ENCODE data around the gene CHMP1A. TPM values are rescaled to one million over a fixed set of nuclear protein-coding genes. Genes with fewer than 3 reads are reported as not detected.

Gene CHMP1A
- total and polyA plus RNA-seq, 2 donors: 40.8 to 70.8 TPM

DNA sequence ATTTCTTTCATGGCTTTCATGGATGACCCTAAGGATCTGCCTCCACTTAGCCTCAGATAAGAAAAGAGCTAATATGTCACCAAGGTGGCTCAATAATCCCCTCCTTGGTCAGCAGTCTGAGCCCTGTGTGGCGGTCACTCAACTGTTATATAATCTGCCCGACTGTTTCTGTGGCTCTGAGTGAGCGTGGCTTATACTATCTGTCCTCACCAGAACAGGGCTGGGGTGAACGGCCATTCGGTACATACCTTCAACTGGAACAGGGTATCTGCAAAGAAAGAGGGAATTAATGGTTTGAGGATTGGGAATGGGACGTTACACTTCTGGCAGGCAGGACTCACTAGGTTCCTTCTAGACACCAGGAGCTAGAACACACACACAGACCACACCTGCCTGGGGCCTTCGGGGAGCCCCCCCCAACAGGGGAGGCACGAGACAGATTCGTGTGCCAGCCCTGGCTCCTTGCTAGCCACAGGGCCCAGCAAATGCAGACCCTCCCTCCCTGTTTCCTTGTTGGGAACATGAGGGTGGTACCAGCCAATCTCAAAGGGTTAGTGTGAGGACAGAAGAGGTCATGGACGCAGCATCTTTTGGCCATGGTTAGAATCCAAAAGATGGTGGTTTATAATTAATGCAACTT, 3.7 kb downstream of the CHMP1A start:
- peaks cover 24 to 38% of the 10 kb centered on the region in 2 donors for H3K36me3 ChIP-seq (ENCODE audit: control insufficient read depth in 2 of 2, insufficient read depth in 2 of 2, low read length in 1 of 2)
- H3K4me1 ChIP-seq (ENCODE audit: control insufficient read depth in 2 of 2, insufficient read depth in 2 of 2, low read length in 2 of 2): peaks cover 15 to 17% of the 10 kb centered on the region in 2 donors

DNA sequence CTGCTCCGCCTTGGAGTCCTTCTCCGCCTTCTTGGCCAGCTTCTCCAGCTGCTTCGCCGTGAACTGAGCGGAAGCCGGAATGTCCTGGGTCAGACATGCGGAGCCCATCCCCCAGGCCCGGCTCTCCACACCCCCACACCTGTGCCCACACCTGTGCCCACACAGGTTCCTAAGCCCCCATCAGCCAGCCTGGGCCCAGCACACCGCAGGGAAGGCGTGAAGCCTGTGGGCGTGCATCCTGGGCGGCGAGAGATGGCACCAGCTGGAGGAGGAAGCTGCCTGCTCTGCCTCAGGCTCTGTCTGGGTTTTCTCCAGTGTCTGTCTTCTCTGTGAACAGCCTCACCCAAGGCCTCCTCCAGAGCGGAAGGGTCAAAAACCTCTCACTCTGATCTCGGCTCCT, 5.9 kb downstream of the CHMP1A start:
- H3K36me3 ChIP-seq (ENCODE audit: control insufficient read depth in 2 of 2, insufficient read depth in 2 of 2, low read length in 1 of 2): peaks cover 38 to 52% of the 10 kb centered on the region in 2 donors
- H3K27me3 ChIP-seq (ENCODE audit: control insufficient read depth in 2 of 2, insufficient read depth in 1 of 2, low read length in 1 of 2): no peaks in the 10 kb centered on the region
- no peak overlapping the region for H3K27ac ChIP-seq (ENCODE audit: low read depth in 1 of 2, low read length in 1 of 2)
- H3K4me1 ChIP-seq (ENCODE audit: control insufficient read depth in 2 of 2, insufficient read depth in 2 of 2, low read length in 2 of 2): peaks cover 4 to 5% of the 10 kb centered on the region in 2 donors
- WGBS: 98% methylated on average over 15 of the region's 15 CpGs
- DNase-seq (ENCODE audit: low read depth in 6 of 9, low spot score in 9 of 9): no peak
- peaks cover 0 to 6% of the 10 kb centered on the region in 2 donors for H3K9me3 ChIP-seq (ENCODE audit: control insufficient read depth in 2 of 2, insufficient read depth in 1 of 2, low read length in 1 of 2)
- no peak overlapping the region for H3K4me3 ChIP-seq (ENCODE audit: low read length in 2 of 2)

More for the DNA sequence above, 3.7 kb downstream of the CHMP1A start:
- no peak for DNase-seq (ENCODE audit: low read depth in 6 of 9, low spot score in 9 of 9)
- Histone ChIP-seq H3K27me3 (ENCODE audit: control insufficient read depth in 2 of 2, insufficient read depth in 1 of 2, low read length in 1 of 2) (no peaks in the 10 kb centered on the region), H3K9me3 (ENCODE audit: control insufficient read depth in 2 of 2, insufficient read depth in 1 of 2, low read length in 1 of 2) (no peaks in the 10 kb centered on the region), H3K4me3 (ENCODE audit: low read length in 2 of 2) (no peak overlapping the region), H3K27ac (ENCODE audit: low read depth in 1 of 2, low read length in 1 of 2) (no peak overlapping the region)
- WGBS: 97% methylated on average over 10 of the region's 10 CpGs

DNA sequence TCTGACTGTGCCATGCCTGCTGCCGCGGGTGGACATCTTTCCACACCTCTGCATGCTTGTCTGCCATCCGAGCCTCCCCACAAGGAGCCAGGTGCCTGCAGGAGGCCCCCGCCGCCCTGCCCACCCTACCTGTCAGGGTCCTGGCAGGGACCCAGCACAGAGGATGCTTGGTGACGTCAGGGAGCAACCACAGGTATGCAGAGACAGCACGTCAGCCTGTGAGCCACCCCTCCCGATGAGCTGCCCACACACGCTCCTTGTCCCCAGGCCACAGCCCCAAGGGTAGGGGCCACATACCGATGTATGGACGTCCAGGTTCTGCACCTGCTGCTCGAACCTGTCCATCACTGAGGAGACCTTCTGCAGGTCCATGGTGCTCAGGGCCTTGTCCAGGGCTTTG, 10.6 kb downstream of the CHMP1A start:
- no peak overlapping the region for H3K4me3 ChIP-seq (ENCODE audit: low read length in 2 of 2)
- H3K4me1 ChIP-seq (ENCODE audit: control insufficient read depth in 2 of 2, insufficient read depth in 2 of 2, low read length in 2 of 2): no peaks in the 10 kb centered on the region
- H3K27ac ChIP-seq (ENCODE audit: low read depth in 1 of 2, low read length in 1 of 2): no peak overlapping the region
- 95% methylated on average over 12 of the region's 12 CpGs for WGBS
- H3K27me3 ChIP-seq (ENCODE audit: control insufficient read depth in 2 of 2, insufficient read depth in 1 of 2, low read length in 1 of 2): no peaks in the 10 kb centered on the region
- H3K36me3 ChIP-seq (ENCODE audit: control insufficient read depth in 2 of 2, insufficient read depth in 2 of 2, low read length in 1 of 2): peaks cover 56 to 63% of the 10 kb centered on the region in 2 donors
- DNase-seq (ENCODE audit: low read depth in 6 of 9, low spot score in 9 of 9): no peak
- H3K9me3 ChIP-seq (ENCODE audit: control insufficient read depth in 2 of 2, insufficient read depth in 1 of 2, low read length in 1 of 2): peaks cover 0 to 6% of the 10 kb centered on the region in 2 donors

GRCh38 chr16:89646270-89646669, 11.2 kb downstream of the CHMP1A start:
- H3K4me1 ChIP-seq (ENCODE audit: control insufficient read depth in 2 of 2, insufficient read depth in 2 of 2, low read length in 2 of 2): peaks cover 0 to under 1% of the 10 kb centered on the region in 2 donors
- no peaks in the 10 kb centered on the region for H3K27me3 ChIP-seq (ENCODE audit: control insufficient read depth in 2 of 2, insufficient read depth in 1 of 2, low read length in 1 of 2)
- DNase-seq (ENCODE audit: low read depth in 6 of 9, low spot score in 9 of 9): no peak
- H3K4me3 ChIP-seq (ENCODE audit: low read length in 2 of 2): no peak overlapping the region
- H3K27ac ChIP-seq (ENCODE audit: low read depth in 1 of 2, low read length in 1 of 2): no peak overlapping the region
- 99% methylated on average over 22 of the region's 22 CpGs for WGBS
- H3K36me3 ChIP-seq (ENCODE audit: control insufficient read depth in 2 of 2, insufficient read depth in 2 of 2, low read length in 1 of 2): peaks cover 51 to 57% of the 10 kb centered on the region in 2 donors
- peaks cover 0 to 6% of the 10 kb centered on the region in 2 donors for H3K9me3 ChIP-seq (ENCODE audit: control insufficient read depth in 2 of 2, insufficient read depth in 1 of 2, low read length in 1 of 2)

DNA sequence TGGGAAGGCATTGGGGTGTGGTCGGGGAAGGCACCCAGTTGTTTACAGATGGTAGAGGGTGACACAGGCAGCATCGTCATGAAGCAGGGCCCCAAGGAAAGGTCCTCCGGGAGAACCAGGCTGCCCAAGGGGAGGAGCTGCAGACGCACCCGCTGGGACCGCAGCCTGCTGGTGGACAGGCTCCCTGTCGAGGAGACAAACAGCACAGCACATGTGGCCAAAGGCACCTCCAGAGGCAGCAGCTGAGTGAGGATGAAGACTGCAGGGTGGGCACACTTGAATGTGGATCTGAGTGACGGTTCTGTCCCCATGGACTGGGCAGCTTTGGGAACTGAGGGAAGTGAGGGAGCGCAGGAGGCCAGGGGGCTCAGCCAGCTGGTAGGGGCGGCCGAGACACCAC, 12.4 kb downstream of the CHMP1A start:
- no peak for DNase-seq (ENCODE audit: low read depth in 6 of 9, low spot score in 9 of 9)
- H3K36me3 ChIP-seq (ENCODE audit: control insufficient read depth in 2 of 2, insufficient read depth in 2 of 2, low read length in 1 of 2): peaks cover 43 to 50% of the 10 kb centered on the region in 2 donors

GRCh38 chr16:89643769-89644300, 13.7 kb downstream of the CHMP1A start:
- no peaks in the 10 kb centered on the region for H3K27me3 ChIP-seq (ENCODE audit: control insufficient read depth in 2 of 2, insufficient read depth in 1 of 2, low read length in 1 of 2)
- peaks cover 38 to 39% of the 10 kb centered on the region in 2 donors for H3K36me3 ChIP-seq (ENCODE audit: control insufficient read depth in 2 of 2, insufficient read depth in 2 of 2, low read length in 1 of 2)
- no peak for DNase-seq (ENCODE audit: low read depth in 6 of 9, low spot score in 9 of 9)
- no peak overlapping the region for H3K4me3 ChIP-seq (ENCODE audit: low read length in 2 of 2)
- peaks cover 0 to 6% of the 10 kb centered on the region in 2 donors for H3K9me3 ChIP-seq (ENCODE audit: control insufficient read depth in 2 of 2, insufficient read depth in 1 of 2, low read length in 1 of 2)
- peaks cover 0 to 5% of the 10 kb centered on the region in 2 donors for H3K4me1 ChIP-seq (ENCODE audit: control insufficient read depth in 2 of 2, insufficient read depth in 2 of 2, low read length in 2 of 2)
- 95% methylated on average over 14 of the region's 14 CpGs for WGBS
- H3K27ac ChIP-seq (ENCODE audit: low read depth in 1 of 2, low read length in 1 of 2): no peak overlapping the region

More for the DNA sequence above, 12.4 kb downstream of the CHMP1A start:
- Histone ChIP-seq H3K9me3 (ENCODE audit: control insufficient read depth in 2 of 2, insufficient read depth in 1 of 2, low read length in 1 of 2) (peaks cover 0 to 6% of the 10 kb centered on the region in 2 donors), H3K4me3 (ENCODE audit: low read length in 2 of 2) (no peak overlapping the region), H3K27ac (ENCODE audit: low read depth in 1 of 2, low read length in 1 of 2) (no peak overlapping the region), H3K27me3 (ENCODE audit: control insufficient read depth in 2 of 2, insufficient read depth in 1 of 2, low read length in 1 of 2) (no peaks in the 10 kb centered on the region), H3K4me1 (ENCODE audit: control insufficient read depth in 2 of 2, insufficient read depth in 2 of 2, low read length in 2 of 2) (peaks cover 0 to 5% of the 10 kb centered on the region in 2 donors)
- 96% methylated on average over 11 of the region's 11 CpGs for WGBS

GRCh38 chr16:89642574-89642973, 14.9 kb downstream of the CHMP1A start:
- Histone ChIP-seq H3K9me3 (ENCODE audit: control insufficient read depth in 2 of 2, insufficient read depth in 1 of 2, low read length in 1 of 2) (peaks cover 0 to 9% of the 10 kb centered on the region in 2 donors), H3K27ac (ENCODE audit: low read depth in 1 of 2, low read length in 1 of 2) (no peak overlapping the region), H3K4me3 (ENCODE audit: low read length in 2 of 2) (no peak overlapping the region), H3K36me3 (ENCODE audit: control insufficient read depth in 2 of 2, insufficient read depth in 2 of 2, low read length in 1 of 2) (peaks cover 34% of the 10 kb centered on the region in 2 donors), H3K4me1 (ENCODE audit: control insufficient read depth in 2 of 2, insufficient read depth in 2 of 2, low read length in 2 of 2) (peaks cover 0 to 5% of the 10 kb centered on the region in 2 donors), H3K27me3 (ENCODE audit: control insufficient read depth in 2 of 2, insufficient read depth in 1 of 2, low read length in 1 of 2) (no peaks in the 10 kb centered on the region)
- WGBS: 93% methylated on average over 13 of the region's 13 CpGs
- DNase-seq (ENCODE audit: low read depth in 6 of 9, low spot score in 9 of 9): no peak

DNA sequence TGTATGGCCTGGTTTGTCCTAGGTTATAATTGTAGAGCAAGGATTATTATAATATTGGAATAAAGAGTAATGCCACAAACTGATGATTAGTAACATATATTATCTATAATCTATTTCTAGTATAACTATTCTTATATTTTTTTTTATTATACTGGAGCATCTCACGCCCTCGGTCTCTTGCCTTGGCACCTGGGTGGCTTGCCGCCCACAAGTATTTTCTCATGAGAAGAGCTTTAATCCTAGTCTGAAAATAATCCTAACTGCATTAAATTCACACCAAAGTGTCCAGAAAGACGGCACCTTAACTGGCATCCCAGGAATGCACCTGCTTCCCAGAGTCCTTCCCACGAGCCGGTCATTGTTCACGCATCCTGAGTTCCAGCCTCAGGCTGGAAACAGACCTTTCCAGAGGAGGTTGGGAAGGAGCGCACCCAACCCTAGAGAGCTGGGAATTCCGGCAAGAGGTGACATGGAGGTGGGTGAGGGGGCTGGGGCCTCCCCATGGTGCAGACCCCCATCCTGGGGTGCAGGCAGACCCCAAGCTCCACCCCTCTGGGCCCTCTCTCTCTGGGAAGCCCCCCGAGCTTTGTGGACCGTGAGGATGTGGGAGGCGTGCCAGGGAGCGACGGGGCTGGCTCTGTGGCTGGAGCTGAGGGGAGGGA, 15.9 kb downstream of the CHMP1A start:
- WGBS: 65% methylated on average over 14 of the region's 14 CpGs
- no peak overlapping the region for H3K27ac ChIP-seq (ENCODE audit: low read depth in 1 of 2, low read length in 1 of 2)
- no peak overlapping the region for H3K4me3 ChIP-seq (ENCODE audit: low read length in 2 of 2)

DNA sequence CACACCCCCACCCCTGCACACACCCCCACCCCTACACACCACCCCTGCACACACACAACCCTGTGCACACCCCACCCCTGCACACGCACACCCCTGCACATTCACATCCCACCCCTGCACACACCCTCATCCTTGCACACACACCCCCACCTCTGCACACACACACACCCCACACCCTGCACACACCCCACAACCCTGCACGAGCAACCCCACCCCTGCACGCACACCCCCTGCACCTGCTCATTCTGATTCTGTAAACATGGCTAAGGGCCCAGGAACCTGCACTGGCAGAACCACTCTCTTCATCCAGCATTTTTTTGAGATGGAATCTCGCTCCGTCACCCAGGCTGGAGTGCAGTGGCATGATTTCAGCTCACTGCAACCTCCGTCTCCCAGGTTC, 18.1 kb downstream of the CHMP1A start:
- Histone ChIP-seq H3K27me3 (ENCODE audit: control insufficient read depth in 2 of 2, insufficient read depth in 1 of 2, low read length in 1 of 2) (no peaks in the 10 kb centered on the region), H3K36me3 (ENCODE audit: control insufficient read depth in 2 of 2, insufficient read depth in 2 of 2, low read length in 1 of 2) (peaks cover 2% of the 10 kb centered on the region in 2 donors), H3K4me3 (ENCODE audit: low read length in 2 of 2) (no peak overlapping the region), H3K9me3 (ENCODE audit: control insufficient read depth in 2 of 2, insufficient read depth in 1 of 2, low read length in 1 of 2) (peaks cover 0 to 16% of the 10 kb centered on the region in 2 donors), H3K27ac (ENCODE audit: low read depth in 1 of 2, low read length in 1 of 2) (no peak overlapping the region), H3K4me1 (ENCODE audit: control insufficient read depth in 2 of 2, insufficient read depth in 2 of 2, low read length in 2 of 2) (peaks cover 0 to 5% of the 10 kb centered on the region in 2 donors)
- no peak for DNase-seq (ENCODE audit: low read depth in 6 of 9, low spot score in 9 of 9)
- WGBS: 93% methylated on average over 6 of the region's 6 CpGs

More for the DNA sequence above, 15.9 kb downstream of the CHMP1A start:
- H3K27me3 ChIP-seq (ENCODE audit: control insufficient read depth in 2 of 2, insufficient read depth in 1 of 2, low read length in 1 of 2): no peaks in the 10 kb centered on the region
- peaks cover 0 to 5% of the 10 kb centered on the region in 2 donors for H3K4me1 ChIP-seq (ENCODE audit: control insufficient read depth in 2 of 2, insufficient read depth in 2 of 2, low read length in 2 of 2)
- H3K9me3 ChIP-seq (ENCODE audit: control insufficient read depth in 2 of 2, insufficient read depth in 1 of 2, low read length in 1 of 2): peaks cover 0 to 7% of the 10 kb centered on the region in 2 donors
- DNase-seq (ENCODE audit: low read depth in 6 of 9, low spot score in 9 of 9): no peak
- H3K36me3 ChIP-seq (ENCODE audit: control insufficient read depth in 2 of 2, insufficient read depth in 2 of 2, low read length in 1 of 2): peaks cover 24 to 25% of the 10 kb centered on the region in 2 donors
